ENCODE results near the gene HIGD1A.

- TF ChIP-seq POLR2A (IDR thresholded peaks at IDR 0.05), result no peak
- TF ChIP-seq, protein P1, sequence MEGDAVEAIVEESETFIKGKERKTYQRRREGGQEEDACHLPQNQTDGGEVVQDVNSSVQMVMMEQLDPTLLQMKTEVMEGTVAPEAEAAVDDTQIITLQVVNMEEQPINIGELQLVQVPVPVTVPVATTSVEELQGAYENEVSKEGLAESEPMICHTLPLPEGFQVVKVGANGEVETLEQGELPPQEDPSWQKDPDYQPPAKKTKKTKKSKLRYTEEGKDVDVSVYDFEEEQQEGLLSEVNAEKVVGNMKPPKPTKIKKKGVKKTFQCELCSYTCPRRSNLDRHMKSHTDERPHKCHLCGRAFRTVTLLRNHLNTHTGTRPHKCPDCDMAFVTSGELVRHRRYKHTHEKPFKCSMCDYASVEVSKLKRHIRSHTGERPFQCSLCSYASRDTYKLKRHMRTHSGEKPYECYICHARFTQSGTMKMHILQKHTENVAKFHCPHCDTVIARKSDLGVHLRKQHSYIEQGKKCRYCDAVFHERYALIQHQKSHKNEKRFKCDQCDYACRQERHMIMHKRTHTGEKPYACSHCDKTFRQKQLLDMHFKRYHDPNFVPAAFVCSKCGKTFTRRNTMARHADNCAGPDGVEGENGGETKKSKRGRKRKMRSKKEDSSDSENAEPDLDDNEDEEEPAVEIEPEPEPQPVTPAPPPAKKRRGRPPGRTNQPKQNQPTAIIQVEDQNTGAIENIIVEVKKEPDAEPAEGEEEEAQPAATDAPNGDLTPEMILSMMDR (IDR thresholded peaks at IDR 0.05), result no peak
Observed at GRCh38 chr3:42752961-42753360, 51.3 kb downstream of the HIGD1A start.

Measured in esophagus squamous epithelium (tissue), 4 donors.